Measurements from ENCODE around the gene C6.

The C6 gene

DNA sequence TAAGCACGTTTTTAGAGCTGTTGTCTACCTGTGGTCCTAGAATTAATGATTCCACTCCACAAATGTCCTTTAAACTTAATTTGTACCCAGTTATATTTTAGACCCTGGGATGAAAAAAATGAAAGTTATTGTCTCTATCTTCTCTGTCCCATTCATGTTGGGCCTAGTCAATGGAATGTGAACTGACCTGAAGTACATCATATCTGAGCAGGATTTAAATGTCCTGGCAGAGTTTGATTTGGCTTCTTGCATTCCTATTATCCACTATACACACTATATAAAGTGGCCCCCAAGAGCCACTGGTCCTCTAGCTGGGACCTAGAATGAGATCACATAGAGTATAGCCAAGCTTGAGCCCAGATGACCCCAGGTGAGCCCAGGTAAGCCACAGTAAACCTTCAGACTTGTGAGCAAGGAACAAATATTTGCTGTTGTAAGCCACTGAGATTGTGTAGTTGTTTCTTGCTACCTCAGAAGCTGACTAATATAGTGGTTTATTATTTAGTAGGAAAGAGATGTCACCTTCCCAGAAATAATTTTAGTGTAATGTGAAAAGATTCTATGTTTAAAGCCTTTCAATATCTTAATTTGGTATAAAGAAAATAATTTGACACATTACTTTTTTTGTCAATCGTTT, 37.1 kb upstream of the C6 start:
- H3K18ac ChIP-seq (ENCODE audit: low read length): no peak overlapping the region
- no peak overlapping the region for H3K27ac ChIP-seq (ENCODE audit: low read depth, low read length)
- no peaks in the 10 kb centered on the region for H3K9me3 ChIP-seq (ENCODE audit: insufficient read depth, low read depth, low read length)
- H3K23ac ChIP-seq (ENCODE audit: low read length): no peak overlapping the region
- H4K91ac ChIP-seq (ENCODE audit: low read depth, low read length): no peak overlapping the region
- H2BK12ac ChIP-seq (ENCODE audit: low read length): no peak overlapping the region
- H3K4me1 ChIP-seq (ENCODE audit: control insufficient read depth in 1 of 2, insufficient read depth in 2 of 2, low read length in 2 of 2): no peaks in the 10 kb centered on the region
- no peak overlapping the region for H3K14ac ChIP-seq (ENCODE audit: low read length)
- H2BK120ac ChIP-seq (ENCODE audit: insufficient read depth, low read length, poor library complexity): no peak overlapping the region
- H3K4ac ChIP-seq (ENCODE audit: low read depth, low read length): no peak overlapping the region
- H3K36me3 ChIP-seq (ENCODE audit: control insufficient read depth in 1 of 2, insufficient read depth in 2 of 2, low read length in 2 of 2): no peaks in the 10 kb centered on the region
- H2AFZ ChIP-seq (ENCODE audit: insufficient read depth, low read length, poor library complexity): no peak overlapping the region
- no peak overlapping the region for H3K4me3 ChIP-seq (ENCODE audit: low read depth, low read length)
- no peak overlapping the region for H2BK5ac ChIP-seq (ENCODE audit: low read depth, low read length, poor library complexity)
- peak; percentile 33 to 81 for DNase-seq
- H2AK5ac ChIP-seq (ENCODE audit: low read length): no peak overlapping the region
- H3K79me1 ChIP-seq (ENCODE audit: low read length): no peaks in the 10 kb centered on the region
- H4K12ac ChIP-seq (ENCODE audit: low read depth, low read length): no peak overlapping the region
- no peak overlapping the region for H4K8ac ChIP-seq (ENCODE audit: low read depth, low read length)
- no peak overlapping the region for H3K9ac ChIP-seq (ENCODE audit: low read length)
- H3K27me3 ChIP-seq (ENCODE audit: insufficient read depth, low read length): no peaks in the 10 kb centered on the region
- WGBS (ENCODE audit: extremely low coverage, insufficient coverage, insufficient read length): no CpG with 5 or more reads among the region's 2 CpGs
- no peak overlapping the region for H3K4me2 ChIP-seq (ENCODE audit: low read length)
- H3K79me2 ChIP-seq (ENCODE audit: control insufficient read depth, insufficient read depth, low read length, poor library complexity): no peaks in the 10 kb centered on the region

DNA sequence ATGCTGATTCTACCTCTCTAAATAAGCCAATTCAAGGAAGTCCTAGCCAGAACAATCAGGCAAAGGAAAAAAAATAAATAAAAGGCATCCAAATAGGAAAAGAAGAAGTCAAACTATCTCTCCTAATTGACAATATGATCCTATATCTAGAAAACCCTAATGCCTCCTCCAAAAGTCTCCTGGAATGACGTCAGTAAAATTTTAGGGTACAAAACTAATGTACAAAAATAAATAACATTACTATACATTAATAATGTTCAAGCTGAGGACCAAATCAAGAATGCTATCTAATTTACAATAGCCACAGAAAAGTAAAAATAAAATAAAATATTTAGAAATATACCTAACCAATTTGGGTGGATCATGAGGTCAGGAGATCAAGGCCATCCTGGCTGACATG, 33.8 kb upstream of the C6 start:
- H3K27ac ChIP-seq (ENCODE audit: low read depth, low read length): no peak overlapping the region
- no peak overlapping the region for H2BK12ac ChIP-seq (ENCODE audit: low read length)
- H3K9ac ChIP-seq (ENCODE audit: low read length): no peak overlapping the region
- H3K36me3 ChIP-seq (ENCODE audit: control insufficient read depth in 1 of 2, insufficient read depth in 2 of 2, low read length in 2 of 2): no peaks in the 10 kb centered on the region
- no peak overlapping the region for H3K23ac ChIP-seq (ENCODE audit: low read length)
- H2BK120ac ChIP-seq (ENCODE audit: insufficient read depth, low read length, poor library complexity): no peak overlapping the region
- no peaks in the 10 kb centered on the region for H3K9me3 ChIP-seq (ENCODE audit: insufficient read depth, low read depth, low read length)
- DNase-seq: no peak
- H2AFZ ChIP-seq (ENCODE audit: insufficient read depth, low read length, poor library complexity): no peak overlapping the region
- H3K27me3 ChIP-seq (ENCODE audit: insufficient read depth, low read length): no peaks in the 10 kb centered on the region
- no peak overlapping the region for H3K4me2 ChIP-seq (ENCODE audit: low read length)
- H3K4me1 ChIP-seq (ENCODE audit: control insufficient read depth in 1 of 2, insufficient read depth in 2 of 2, low read length in 2 of 2): no peaks in the 10 kb centered on the region
- no peak overlapping the region for H3K14ac ChIP-seq (ENCODE audit: low read length)
- H3K79me1 ChIP-seq (ENCODE audit: low read length): no peaks in the 10 kb centered on the region
- no peaks in the 10 kb centered on the region for H3K79me2 ChIP-seq (ENCODE audit: control insufficient read depth, insufficient read depth, low read length, poor library complexity)
- no peak overlapping the region for H3K4me3 ChIP-seq (ENCODE audit: low read depth, low read length)
- H2BK5ac ChIP-seq (ENCODE audit: low read depth, low read length, poor library complexity): no peak overlapping the region
- no peak overlapping the region for H3K4ac ChIP-seq (ENCODE audit: low read depth, low read length)
- no peak overlapping the region for H4K12ac ChIP-seq (ENCODE audit: low read depth, low read length)
- no peak overlapping the region for H2AK5ac ChIP-seq (ENCODE audit: low read length)
- H4K91ac ChIP-seq (ENCODE audit: low read depth, low read length): no peak overlapping the region
- H3K18ac ChIP-seq (ENCODE audit: low read length): no peak overlapping the region
- H4K8ac ChIP-seq (ENCODE audit: low read depth, low read length): no peak overlapping the region
- no CpG with 5 or more reads among the region's 1 CpG for WGBS (ENCODE audit: extremely low coverage, insufficient coverage, insufficient read length)

DNA sequence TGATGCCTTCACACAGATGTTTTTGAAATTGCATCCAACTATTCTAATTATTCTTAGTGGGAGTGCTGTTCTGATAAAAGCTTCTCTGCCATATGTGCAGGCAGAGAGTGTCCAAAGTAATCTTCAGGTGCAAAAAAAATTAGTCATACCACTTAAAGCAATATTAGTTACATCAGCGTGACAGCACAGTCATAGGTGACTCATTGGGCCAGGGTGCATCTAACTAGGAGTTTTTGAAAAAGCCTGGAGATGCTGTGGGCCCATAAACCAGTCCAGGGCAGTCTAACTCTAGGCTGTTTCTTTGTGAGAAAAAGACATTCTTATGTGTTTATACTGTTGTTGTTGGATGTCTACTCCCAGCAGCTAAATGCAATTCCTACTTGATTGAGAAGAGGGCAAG, 33.0 kb upstream of the C6 start:
- H3K4me3 ChIP-seq (ENCODE audit: low read depth, low read length): no peak overlapping the region
- no peak overlapping the region for H2BK12ac ChIP-seq (ENCODE audit: low read length)
- no peak overlapping the region for H3K18ac ChIP-seq (ENCODE audit: low read length)
- no peak overlapping the region for H3K9ac ChIP-seq (ENCODE audit: low read length)
- no peaks in the 10 kb centered on the region for H3K79me2 ChIP-seq (ENCODE audit: control insufficient read depth, insufficient read depth, low read length, poor library complexity)
- no CpG with 5 or more reads among the region's 1 CpG for WGBS (ENCODE audit: extremely low coverage, insufficient coverage, insufficient read length)
- H3K9me3 ChIP-seq (ENCODE audit: insufficient read depth, low read depth, low read length): no peaks in the 10 kb centered on the region
- H4K91ac ChIP-seq (ENCODE audit: low read depth, low read length): no peak overlapping the region
- H3K23ac ChIP-seq (ENCODE audit: low read length): no peak overlapping the region
- no peak overlapping the region for H2BK5ac ChIP-seq (ENCODE audit: low read depth, low read length, poor library complexity)
- DNase-seq: peak; percentile 73 to 83
- no peak overlapping the region for H4K8ac ChIP-seq (ENCODE audit: low read depth, low read length)
- no peaks in the 10 kb centered on the region for H3K27me3 ChIP-seq (ENCODE audit: insufficient read depth, low read length)
- H2AFZ ChIP-seq (ENCODE audit: insufficient read depth, low read length, poor library complexity): no peak overlapping the region
- H3K27ac ChIP-seq (ENCODE audit: low read depth, low read length): no peak overlapping the region
- no peaks in the 10 kb centered on the region for H3K36me3 ChIP-seq (ENCODE audit: control insufficient read depth in 1 of 2, insufficient read depth in 2 of 2, low read length in 2 of 2)
- no peak overlapping the region for H2AK5ac ChIP-seq (ENCODE audit: low read length)
- H3K79me1 ChIP-seq (ENCODE audit: low read length): no peaks in the 10 kb centered on the region
- H3K4me1 ChIP-seq (ENCODE audit: control insufficient read depth in 1 of 2, insufficient read depth in 2 of 2, low read length in 2 of 2): no peaks in the 10 kb centered on the region
- H4K12ac ChIP-seq (ENCODE audit: low read depth, low read length): no peak overlapping the region
- no peak overlapping the region for H2BK120ac ChIP-seq (ENCODE audit: insufficient read depth, low read length, poor library complexity)
- H3K4me2 ChIP-seq (ENCODE audit: low read length): no peak overlapping the region
- no peak overlapping the region for H3K14ac ChIP-seq (ENCODE audit: low read length)
- H3K4ac ChIP-seq (ENCODE audit: low read depth, low read length): no peak overlapping the region

DNA sequence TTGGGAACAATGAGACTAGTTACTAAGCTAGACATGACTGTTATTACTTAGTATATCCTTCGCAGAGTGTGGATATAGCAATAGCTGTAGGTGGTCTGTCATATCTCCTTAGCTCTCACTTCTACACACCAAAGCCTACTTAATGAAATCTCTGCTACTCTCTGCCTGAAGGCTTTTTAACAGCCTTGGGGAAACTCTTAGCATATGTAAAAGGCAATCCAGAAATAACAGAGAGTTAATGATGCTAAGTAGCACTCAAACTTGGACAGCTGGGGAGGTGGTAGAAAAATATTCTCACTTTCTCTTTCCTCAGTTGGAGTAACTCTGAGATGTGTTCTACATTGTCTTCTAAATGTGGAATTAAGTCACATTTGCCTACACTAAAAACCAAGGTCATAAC, 30.2 kb upstream of the C6 start:
- no peak overlapping the region for H2BK12ac ChIP-seq (ENCODE audit: low read length)
- H2AK5ac ChIP-seq (ENCODE audit: low read length): no peak overlapping the region
- H2BK120ac ChIP-seq (ENCODE audit: insufficient read depth, low read length, poor library complexity): no peak overlapping the region
- no peak overlapping the region for H3K18ac ChIP-seq (ENCODE audit: low read length)
- H4K12ac ChIP-seq (ENCODE audit: low read depth, low read length): no peak overlapping the region
- no peak overlapping the region for H3K27ac ChIP-seq (ENCODE audit: low read depth, low read length)
- H4K8ac ChIP-seq (ENCODE audit: low read depth, low read length): no peak overlapping the region
- no peak overlapping the region for H3K14ac ChIP-seq (ENCODE audit: low read length)
- no CpG with 5 or more reads among the region's 1 CpG for WGBS (ENCODE audit: extremely low coverage, insufficient coverage, insufficient read length)
- H2BK5ac ChIP-seq (ENCODE audit: low read depth, low read length, poor library complexity): no peak overlapping the region
- H3K4ac ChIP-seq (ENCODE audit: low read depth, low read length): no peak overlapping the region
- H3K23ac ChIP-seq (ENCODE audit: low read length): no peak overlapping the region
- no peak for DNase-seq
- no peak overlapping the region for H3K4me3 ChIP-seq (ENCODE audit: low read depth, low read length)
- no peaks in the 10 kb centered on the region for H3K79me1 ChIP-seq (ENCODE audit: low read length)
- no peaks in the 10 kb centered on the region for H3K4me1 ChIP-seq (ENCODE audit: control insufficient read depth in 1 of 2, insufficient read depth in 2 of 2, low read length in 2 of 2)
- H3K9ac ChIP-seq (ENCODE audit: low read length): no peak overlapping the region
- H2AFZ ChIP-seq (ENCODE audit: insufficient read depth, low read length, poor library complexity): no peak overlapping the region
- H4K91ac ChIP-seq (ENCODE audit: low read depth, low read length): no peak overlapping the region
- no peaks in the 10 kb centered on the region for H3K79me2 ChIP-seq (ENCODE audit: control insufficient read depth, insufficient read depth, low read length, poor library complexity)
- no peaks in the 10 kb centered on the region for H3K36me3 ChIP-seq (ENCODE audit: control insufficient read depth in 1 of 2, insufficient read depth in 2 of 2, low read length in 2 of 2)
- H3K27me3 ChIP-seq (ENCODE audit: insufficient read depth, low read length): no peaks in the 10 kb centered on the region
- H3K9me3 ChIP-seq (ENCODE audit: insufficient read depth, low read depth, low read length): peaks cover 2% of the 10 kb centered on the region
- no peak overlapping the region for H3K4me2 ChIP-seq (ENCODE audit: low read length)

All from trophoblast cell (in vitro differentiated cells and primary cell).